Measurements from ENCODE around the gene GPT2. TPM values are rescaled to one million over a fixed set of nuclear protein-coding genes. Genes with fewer than 3 reads are reported as not detected.

Gene GPT2
- total RNA-seq, 2 experiments from 2014 or later, result 0.47 TPM; not detected in 1

GRCh38 chr16:46900455-46901235 is 16.5 kb downstream of the GPT2 start:
- ATAC-seq (ENCODE audit: poor library complexity) (no peak), DNase-seq (no peak)
- no peaks in the 10 kb centered on the region for H3K9me3 Mint-ChIP-seq
- no peaks in the 10 kb centered on the region for H3K4me1 Mint-ChIP-seq (ENCODE audit: low read depth)
- intact Hi-C loops (cut with DNase I, micrococcal nuclease), result no loop called here
- no peaks in the 10 kb centered on the region for H3K27me3 ChIP-seq (ENCODE audit: control insufficient read depth in 1 of 2, insufficient read depth in 2 of 2, low read length in 2 of 2)
- no peak overlapping the region for H3K27ac Mint-ChIP-seq
- ChIA-PET CTCF (interaction anchor here (0.6 kb wide), 1 partner anchor 1411 kb away, joined by 4 read pairs; no protein-coding TSS in a partner anchor), POLR2A (no interaction called here)
- no peaks in the 10 kb centered on the region for H3K9me3 ChIP-seq (ENCODE audit: control insufficient read depth in 1 of 2, insufficient read depth in 1 of 2, low read length in 2 of 2)
- TF ChIP-seq CTCF (IDR thresholded peaks at IDR 0.05), result no peak
- H3K4me1 ChIP-seq (ENCODE audit: insufficient read depth, low read length), result no peaks in the 10 kb centered on the region
- no peak overlapping the region for H3K4me3 ChIP-seq (ENCODE audit: low read length)
- H3K4me3 Mint-ChIP-seq, result no peak overlapping the region
- no peaks in the 10 kb centered on the region for H3K36me3 Mint-ChIP-seq (ENCODE audit: low read depth)
- H3K27me3 Mint-ChIP-seq, result peaks cover 4% of the 10 kb centered on the region
- no peaks in the 10 kb centered on the region for H3K36me3 ChIP-seq (ENCODE audit: insufficient read depth, low read length)
- no peak overlapping the region for H3K27ac ChIP-seq (ENCODE audit: low read depth in 1 of 2, low read length in 2 of 2)

- CTCF ChIA-PET, result no interaction called here
- Histone ChIP-seq H3K4me1 (ENCODE audit: insufficient read depth, low read length) (no peaks in the 10 kb centered on the region), H3K4me3 (ENCODE audit: low read length) (no peak overlapping the region), H3K36me3 (ENCODE audit: insufficient read depth, low read length) (no peaks in the 10 kb centered on the region), H3K9me3 (ENCODE audit: control insufficient read depth in 1 of 2, insufficient read depth in 1 of 2, low read length in 2 of 2) (no peaks in the 10 kb centered on the region), H3K27me3 (ENCODE audit: control insufficient read depth in 1 of 2, insufficient read depth in 2 of 2, low read length in 2 of 2) (no peaks in the 10 kb centered on the region), H3K27ac (ENCODE audit: low read depth in 1 of 2, low read length in 2 of 2) (no peak overlapping the region)
- no peak for DNase-seq
- no peaks in the 10 kb centered on the region for H3K27me3 Mint-ChIP-seq
- no peak overlapping the region for H3K4me3 Mint-ChIP-seq
- TF ChIP-seq CTCF (IDR thresholded peaks at IDR 0.05), result no peak
- no peaks in the 10 kb centered on the region for H3K9me3 Mint-ChIP-seq
- no peak for ATAC-seq (ENCODE audit: poor library complexity)
- H3K27ac Mint-ChIP-seq, result no peak overlapping the region
- intact Hi-C loops (cut with DNase I, micrococcal nuclease), result no loop called here
- no peaks in the 10 kb centered on the region for H3K4me1 Mint-ChIP-seq (ENCODE audit: low read depth)
- no peaks in the 10 kb centered on the region for H3K36me3 Mint-ChIP-seq (ENCODE audit: low read depth)
- POLR2A ChIA-PET, result no interaction called here
These were observed 17.5 kb downstream of the GPT2 start for GRCh38 chr16:46901709-46902108.

- H3K27ac Mint-ChIP-seq, result no peak overlapping the region
- ChIA-PET CTCF (no interaction called here), POLR2A (no interaction called here)
- no peaks in the 10 kb centered on the region for H3K27me3 Mint-ChIP-seq
- Histone ChIP-seq H3K36me3 (ENCODE audit: insufficient read depth, low read length) (no peaks in the 10 kb centered on the region), H3K27me3 (ENCODE audit: control insufficient read depth in 1 of 2, insufficient read depth in 2 of 2, low read length in 2 of 2) (no peaks in the 10 kb centered on the region), H3K4me3 (ENCODE audit: low read length) (no peak overlapping the region), H3K9me3 (ENCODE audit: control insufficient read depth in 1 of 2, insufficient read depth in 1 of 2, low read length in 2 of 2) (no peaks in the 10 kb centered on the region), H3K27ac (ENCODE audit: low read depth in 1 of 2, low read length in 2 of 2) (no peak overlapping the region), H3K4me1 (ENCODE audit: insufficient read depth, low read length) (no peaks in the 10 kb centered on the region)
- no peak overlapping the region for H3K4me3 Mint-ChIP-seq
- intact Hi-C loops (cut with DNase I, micrococcal nuclease), result no loop called here
- DNase-seq (no peak), ATAC-seq (ENCODE audit: poor library complexity) (no peak)
- no peaks in the 10 kb centered on the region for H3K36me3 Mint-ChIP-seq (ENCODE audit: low read depth)
- no peaks in the 10 kb centered on the region for H3K4me1 Mint-ChIP-seq (ENCODE audit: low read depth)
- no peak for TF ChIP-seq CTCF (IDR thresholded peaks at IDR 0.05)
- H3K9me3 Mint-ChIP-seq, result no peaks in the 10 kb centered on the region
These were observed 19.2 kb downstream of the GPT2 start for GRCh38 chr16:46903255-46903905.
